ENCODE results near the gene NEURL1.
"Not testable (repeated sequence)": the region's sequence is repeated elsewhere in the genome, so short reads cannot be mapped to it uniquely, and the experiment has no call there.

Gene NEURL1

GRCh38 chr10:103613616-103614015 is 120.1 kb downstream of the NEURL1 start:
- DNase-seq = no peak

- no peak for DNase-seq
Observed at GRCh38 chr10:103614306-103615158, 121.0 kb downstream of the NEURL1 start.

- no peak for DNase-seq
Observed at GRCh38 chr10:103616705-103617601, 123.4 kb downstream of the NEURL1 start.

GRCh38 chr10:103617602-103618385 is 124.3 kb downstream of the NEURL1 start:
- no peak for DNase-seq

- DNase-seq = no peak
Observed at GRCh38 chr10:103618575-103619423, 125.3 kb downstream of the NEURL1 start.

- no peak for DNase-seq
Observed at GRCh38 chr10:103619424-103620351, 126.2 kb downstream of the NEURL1 start.

- DNase-seq = no peak
Observed at GRCh38 chr10:103620352-103620740, 126.8 kb downstream of the NEURL1 start.

GRCh38 chr10:103620891-103621782 is 127.6 kb downstream of the NEURL1 start:
- no peak for DNase-seq

- DNase-seq = no peak
Observed at GRCh38 chr10:103621783-103622125, 128.2 kb downstream of the NEURL1 start.

- DNase-seq = no peak
Observed at GRCh38 chr10:103622286-103622685, 128.8 kb downstream of the NEURL1 start.

- no peak for DNase-seq
Observed at GRCh38 chr10:103622935-103623574, 129.6 kb downstream of the NEURL1 start.

GRCh38 chr10:103626178-103626577 is 132.7 kb downstream of the NEURL1 start:
- no peak for DNase-seq

- no peak for DNase-seq
Observed at GRCh38 chr10:103627111-103627892, 133.8 kb downstream of the NEURL1 start.

GRCh38 chr10:103627893-103628292 is 134.4 kb downstream of the NEURL1 start:
- no peak for DNase-seq

- no peak for DNase-seq
Observed at GRCh38 chr10:103629581-103629980, 136.1 kb downstream of the NEURL1 start.

GRCh38 chr10:103630156-103630555 is 136.7 kb downstream of the NEURL1 start:
- DNase-seq = no peak

- DNase-seq = no peak
Observed at GRCh38 chr10:103632247-103632642, 138.7 kb downstream of the NEURL1 start.

- DNase-seq = not testable (repeated sequence)
Observed at GRCh38 chr10:103632871-103633270, 139.4 kb downstream of the NEURL1 start.

GRCh38 chr10:103633846-103634245 is 140.3 kb downstream of the NEURL1 start:
- DNase-seq = no peak
